Panc1 (cell line): ENCODE measurements around the gene FAM234B. TPM values are rescaled to one million over a fixed set of nuclear protein-coding genes. Genes with fewer than 3 reads are reported as not detected.
A peak's percentile ranks its signal among the peaks of the same experiment; 100 is the strongest.

Source experiments
- ATAC-seq: fragments of 200-7000 bp; cut with Tn5 transposase; 2 replicates; pipeline ENCODE4 v1.9.1; 2020; ENCODE audit warnings: mild to moderate bottlenecking, moderate library complexity
- BruUV-seq: library from RNA; stranded (reverse); fragments of 400-500 nt; replicated peaks from 2 replicates; lab custom pipeline; 2021; lab: Mats Ljungman, UMichigan
- CTCF ChIA-PET: fragments of 300-600 bp; sonication (Branson Sonifier 250); formaldehyde crosslinking; loops from one replicate; lab custom pipeline; 2022; ENCODE audit warnings: antibody characterized with exemption; lab: Charles Lee
- POLR2A ChIA-PET: fragments of 300-600 bp; sonication (Branson Sonifier 250); formaldehyde crosslinking; loops from one replicate; lab custom pipeline; 2022; ENCODE audit warnings: antibody characterized with exemption; lab: Charles Lee
- DNase-seq: peaks from one replicate; pipeline ENCODE4 v3.0.0-alpha.2; 2010; ENCODE audit warnings: low read depth, low spot score
- H3K27ac ChIP-seq: 2 replicates; pipeline ENCODE4 v1.5.1; 2011; ENCODE audit warnings: mild to moderate bottlenecking, low read length, inconsistent platforms
- H3K27me3 ChIP-seq: fragments of 200-500 bp; sonication (Bioruptor generic); 2 replicates; pipeline ENCODE4 v1.6.0; 2014; ENCODE audit warnings: low read length, inconsistent platforms; ENCODE audit not compliant: control insufficient read depth, insufficient read depth
- H3K36me3 ChIP-seq: fragments of 200-500 bp; sonication (Bioruptor generic); 2 replicates; pipeline ENCODE4 v1.5.1; 2014; ENCODE audit warnings: inconsistent platforms, mild to moderate bottlenecking, low read length, moderate library complexity; ENCODE audit not compliant: control insufficient read depth, insufficient read depth
- H3K4me1 ChIP-seq: 2 replicates; pipeline ENCODE4 v1.5.1; 2011; ENCODE audit warnings: inconsistent platforms, mild to moderate bottlenecking, low read length, moderate library complexity; ENCODE audit not compliant: control insufficient read depth, insufficient read depth
- H3K4me3 ChIP-seq, 2 experiments: 2 replicates each; pipeline ENCODE4 v1.5.1; 2011 to 2012; ENCODE audit warnings: low read depth in 2 of 2, low read length in 2 of 2, mild to moderate bottlenecking in 2 of 2, inconsistent platforms in 1 of 2, moderate library complexity in 1 of 2
- H3K9me3 ChIP-seq: fragments of 200-500 bp; sonication (Bioruptor generic); 2 replicates; pipeline ENCODE4 v1.5.1; 2014; ENCODE audit warnings: low read depth, mild to moderate bottlenecking, inconsistent platforms, low read length, moderate library complexity; ENCODE audit not compliant: control insufficient read depth, insufficient read depth
- CTCF ChIP-seq: fragments of 450-650 bp; IDR thresholded peaks from 2 replicates; pipeline ENCODE4 v1.5.1; 2017; ENCODE audit warnings: mild to moderate bottlenecking
- POLR2AphosphoS5 ChIP-seq: IDR thresholded peaks from 2 replicates; pipeline ENCODE4 v1.6.1; 2012; ENCODE audit warnings: mild to moderate bottlenecking, low read depth, low read length, moderate library complexity
- SIN3A ChIP-seq: IDR thresholded peaks from 2 replicates; pipeline ENCODE4 v1.6.1; 2012; ENCODE audit warnings: low read depth, mild to moderate bottlenecking, low read length, moderate library complexity, borderline replicate concordance; ENCODE audit not compliant: insufficient read depth
- TCF7L2 ChIP-seq: IDR thresholded peaks from 2 replicates; pipeline ENCODE4 v1.6.1; 2011; ENCODE audit warnings: mild to moderate bottlenecking, low read depth, low read length, inconsistent platforms
- in situ Hi-C: cut with HindIII; loops from 2 replicates; pipeline ENCODE4 v1.10.0; 2016; ENCODE audit warnings: low sequenced_read_pairs, low pct_unique_long_range_greater_than_20kb
- intact Hi-C: fragments of 100-400 bp; cut with micrococcal nuclease; formaldehyde crosslinking; loops from one replicate; pipeline ENCODE4 v1.10.0; 2022; ENCODE audit not compliant: unreplicated experiment
- total RNA-seq: library from RNA; stranded (reverse); gene quantifications from one replicate; pipeline ENCODE4 v1.2.1, GENCODE V29; 2021; ENCODE audit not compliant: unreplicated experiment
- TF ChIP-seq, protein P1 (sequence below), 2 experiments: IDR thresholded peaks; 2 replicates each; pipeline ENCODE4 v1.6.1; 2011 to 2012; ENCODE audit warnings: low read depth in 2 of 2, control low read depth in 1 of 2, low read length in 1 of 2, mild to moderate bottlenecking in 1 of 2, moderate library complexity in 1 of 2; ENCODE audit not compliant: insufficient read depth in 1 of 2

Gene FAM234B
- total RNA-seq, 1 experiment from 2014 or later, result 5.4 TPM

DNA sequence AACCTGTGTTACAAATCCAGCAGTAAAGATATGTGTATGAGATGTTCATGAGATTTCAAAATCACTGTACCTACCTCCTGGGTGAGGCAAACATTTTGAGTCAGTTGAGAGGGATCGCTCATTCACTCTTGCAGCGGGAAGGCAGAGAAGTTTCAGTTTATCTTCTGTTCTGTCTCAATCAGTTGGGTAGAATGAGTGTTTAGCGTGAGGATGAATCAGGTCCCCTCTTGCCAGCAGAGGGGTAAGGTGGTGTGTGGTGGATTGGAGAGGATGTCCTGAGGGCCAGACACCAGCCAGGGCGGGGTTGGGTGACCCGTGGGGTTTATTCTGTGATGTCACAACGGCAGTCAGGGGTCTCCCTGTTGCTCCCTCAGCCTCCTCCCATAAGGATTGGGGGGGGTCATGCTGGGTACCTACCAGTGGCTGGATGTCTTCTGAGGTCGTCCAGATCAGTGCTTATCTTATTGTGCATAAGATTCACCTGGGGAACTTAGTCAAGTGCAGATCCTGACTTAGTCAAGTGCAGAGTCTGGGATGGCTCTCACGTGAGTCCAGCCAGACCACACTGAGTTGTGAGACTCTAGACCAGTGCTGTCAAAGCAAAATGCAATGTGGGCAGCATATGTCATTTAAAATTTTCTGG, 59.3 kb downstream of the FAM234B start, which contains the start of gene GSG1:
TSS of gene GSG1 (minus strand) at position 277 of the 643 bp plus-strand sequence. CDS start at position 122, 155 bp downstream.
- no peak for TF ChIP-seq CTCF
- POLR2A ChIA-PET, result no interaction called here
- in situ Hi-C loops (no loop called here), intact Hi-C loops (no loop called here)
- DNase-seq (no peak), ATAC-seq (no peak)
- no peak within 1 kb of the TSS for H3K4me3 ChIP-seq
- BruUV-seq, result no TSS peak
- no peaks in the 10 kb centered on the region for H3K9me3 ChIP-seq
- H3K27ac ChIP-seq, result peak within 1 kb of the TSS; percentile 89
- no peaks in the 10 kb centered on the region for H3K36me3 ChIP-seq
- H3K27me3 ChIP-seq, result no peaks in the 10 kb centered on the region
- CTCF ChIA-PET, result no interaction called here
- H3K4me1 ChIP-seq, result peaks cover 39% of the 10 kb centered on the region

DNA sequence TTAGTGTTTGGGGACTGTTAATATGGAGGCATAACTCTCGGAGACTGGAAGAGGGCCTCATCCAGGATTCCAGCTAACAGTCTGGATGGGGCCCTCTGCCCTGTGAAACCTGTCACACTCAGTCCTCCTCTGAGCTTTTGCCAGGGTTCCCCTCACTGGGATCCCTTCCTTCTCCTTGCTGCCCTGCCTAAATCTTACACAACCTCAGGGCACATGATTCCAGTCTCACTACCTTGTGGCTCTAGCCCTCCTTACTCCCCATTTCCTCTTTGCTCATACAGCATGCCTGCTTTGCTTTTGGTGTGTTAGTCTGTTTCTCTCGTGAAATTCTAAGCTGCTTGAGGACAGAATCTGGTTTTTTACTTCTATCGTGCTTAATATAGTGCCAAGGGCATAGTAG, 60.2 kb downstream of the FAM234B start:
- Histone ChIP-seq H3K4me1 (peaks cover 30% of the 10 kb centered on the region), H3K27me3 (no peaks in the 10 kb centered on the region), H3K36me3 (no peaks in the 10 kb centered on the region), H3K4me3 (no peak overlapping the region), H3K9me3 (no peaks in the 10 kb centered on the region), H3K27ac (peak overlapping the region; percentile 7; the same call in 1 of the 2 replicates)
- in situ Hi-C loops (no loop called here), intact Hi-C loops (no loop called here)
- ChIA-PET POLR2A (no interaction called here), CTCF (no interaction called here)
- no peak for ATAC-seq
- BruUV-seq, result no TSS peak
- TF ChIP-seq SIN3A (no peak), CTCF (no peak), POLR2AphosphoS5 (no peak), TCF7L2 (no peak)
- TF ChIP-seq, protein P1, sequence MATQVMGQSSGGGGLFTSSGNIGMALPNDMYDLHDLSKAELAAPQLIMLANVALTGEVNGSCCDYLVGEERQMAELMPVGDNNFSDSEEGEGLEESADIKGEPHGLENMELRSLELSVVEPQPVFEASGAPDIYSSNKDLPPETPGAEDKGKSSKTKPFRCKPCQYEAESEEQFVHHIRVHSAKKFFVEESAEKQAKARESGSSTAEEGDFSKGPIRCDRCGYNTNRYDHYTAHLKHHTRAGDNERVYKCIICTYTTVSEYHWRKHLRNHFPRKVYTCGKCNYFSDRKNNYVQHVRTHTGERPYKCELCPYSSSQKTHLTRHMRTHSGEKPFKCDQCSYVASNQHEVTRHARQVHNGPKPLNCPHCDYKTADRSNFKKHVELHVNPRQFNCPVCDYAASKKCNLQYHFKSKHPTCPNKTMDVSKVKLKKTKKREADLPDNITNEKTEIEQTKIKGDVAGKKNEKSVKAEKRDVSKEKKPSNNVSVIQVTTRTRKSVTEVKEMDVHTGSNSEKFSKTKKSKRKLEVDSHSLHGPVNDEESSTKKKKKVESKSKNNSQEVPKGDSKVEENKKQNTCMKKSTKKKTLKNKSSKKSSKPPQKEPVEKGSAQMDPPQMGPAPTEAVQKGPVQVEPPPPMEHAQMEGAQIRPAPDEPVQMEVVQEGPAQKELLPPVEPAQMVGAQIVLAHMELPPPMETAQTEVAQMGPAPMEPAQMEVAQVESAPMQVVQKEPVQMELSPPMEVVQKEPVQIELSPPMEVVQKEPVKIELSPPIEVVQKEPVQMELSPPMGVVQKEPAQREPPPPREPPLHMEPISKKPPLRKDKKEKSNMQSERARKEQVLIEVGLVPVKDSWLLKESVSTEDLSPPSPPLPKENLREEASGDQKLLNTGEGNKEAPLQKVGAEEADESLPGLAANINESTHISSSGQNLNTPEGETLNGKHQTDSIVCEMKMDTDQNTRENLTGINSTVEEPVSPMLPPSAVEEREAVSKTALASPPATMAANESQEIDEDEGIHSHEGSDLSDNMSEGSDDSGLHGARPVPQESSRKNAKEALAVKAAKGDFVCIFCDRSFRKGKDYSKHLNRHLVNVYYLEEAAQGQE (IDR thresholded peaks at IDR 0.05; ENCODE audit: insufficient read depth in 1 of 2, low read depth in 2 of 2, low read length in 1 of 2), result no peak
- no peak for DNase-seq
